HG02852 (cell line): ENCODE results near the gene BRS3.

Source experiments
- ATAC-seq: cut with Tn5 transposase; IDR thresholded peaks from one replicate; pipeline ENCODE4 v1.9.1; 2021; ENCODE audit warnings: mild to moderate bottlenecking, moderate library complexity; ENCODE audit not compliant: unreplicated experiment

The BRS3 gene

DNA sequence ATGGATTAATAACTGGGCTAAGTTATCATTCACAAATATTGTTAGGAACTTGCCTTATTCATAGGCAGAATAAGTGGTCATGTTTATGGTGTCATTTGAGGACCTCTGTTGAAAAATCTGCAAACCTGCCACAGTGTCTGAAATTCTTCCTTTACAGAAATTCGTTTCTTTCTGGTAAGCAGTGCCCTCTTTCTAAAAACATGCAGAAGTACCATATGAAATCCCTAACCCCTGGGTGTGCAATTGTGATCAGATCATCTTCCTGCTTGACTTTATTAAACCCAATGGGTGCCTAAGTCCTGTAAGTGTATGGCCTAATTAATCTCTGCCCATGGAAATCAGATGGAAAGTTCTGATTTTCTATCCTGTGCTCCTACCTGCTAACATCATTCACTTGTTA is 5.3 kb downstream of the BRS3 start:
- no peak for ATAC-seq

GRCh38 chrX:136495043-136495442 is 7.3 kb downstream of the BRS3 start:
- no peak for ATAC-seq

GRCh38 chrX:136496186-136496763 is 8.5 kb downstream of the BRS3 start:
- no peak for ATAC-seq

- ATAC-seq, result peak; percentile 80
Observed at GRCh38 chrX:136496764-136497555, 9.2 kb downstream of the BRS3 start.

DNA sequence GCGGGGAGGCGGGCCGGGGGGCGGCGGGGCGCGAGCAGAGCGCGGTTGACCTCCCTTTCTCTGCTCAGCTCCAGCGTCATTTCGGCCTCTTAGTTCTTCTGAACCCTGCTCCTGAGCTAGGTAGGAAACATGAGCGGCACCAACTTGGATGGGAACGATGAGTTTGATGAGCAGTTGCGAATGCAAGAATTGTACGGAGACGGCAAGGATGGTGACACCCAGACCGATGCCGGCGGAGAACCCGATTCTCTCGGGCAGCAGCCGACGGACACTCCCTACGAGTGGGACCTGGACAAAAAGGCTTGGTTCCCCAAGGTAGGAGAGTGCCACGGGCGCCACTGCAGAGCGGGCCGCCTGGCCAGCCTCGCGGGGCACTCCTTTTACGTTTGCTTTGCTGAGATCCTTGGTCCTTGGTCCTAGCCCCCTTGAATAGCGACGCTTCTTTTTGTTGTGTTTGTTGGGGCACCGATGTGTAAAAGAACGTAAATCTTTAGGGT is 9.9 kb downstream of the BRS3 start, which contains the start of gene HTATSF1:
HTATSF1 (plus strand) TSS at position 37 of the 497 bp plus-strand sequence; CDS start at position 130, 93 bp downstream.
- peak; percentile 7 for ATAC-seq

- ATAC-seq, result no peak
Observed at GRCh38 chrX:136519069-136519468, 31.3 kb downstream of the BRS3 start.

DNA sequence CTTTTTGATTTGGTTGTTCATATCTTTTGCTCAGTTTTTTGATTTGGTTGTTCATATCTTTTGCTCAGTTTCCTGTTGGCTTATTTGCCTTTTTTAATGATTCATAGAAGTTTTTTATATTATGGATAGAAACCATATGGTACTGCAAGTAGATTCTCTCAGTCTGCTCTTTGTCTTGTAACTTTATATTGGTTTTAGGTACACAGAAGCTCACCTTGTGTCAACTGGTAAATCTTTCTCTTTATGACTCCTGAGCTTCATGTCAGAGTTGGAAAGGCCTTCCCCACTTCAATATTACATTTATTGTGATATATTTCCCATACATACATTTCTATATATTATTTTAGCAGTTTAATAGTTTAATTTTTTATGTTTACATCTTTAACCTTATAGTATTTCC is 36.0 kb downstream of the BRS3 start:
- ATAC-seq, result no peak

GRCh38 chrX:136525738-136526606 is 38.2 kb downstream of the BRS3 start:
- no peak for ATAC-seq

DNA sequence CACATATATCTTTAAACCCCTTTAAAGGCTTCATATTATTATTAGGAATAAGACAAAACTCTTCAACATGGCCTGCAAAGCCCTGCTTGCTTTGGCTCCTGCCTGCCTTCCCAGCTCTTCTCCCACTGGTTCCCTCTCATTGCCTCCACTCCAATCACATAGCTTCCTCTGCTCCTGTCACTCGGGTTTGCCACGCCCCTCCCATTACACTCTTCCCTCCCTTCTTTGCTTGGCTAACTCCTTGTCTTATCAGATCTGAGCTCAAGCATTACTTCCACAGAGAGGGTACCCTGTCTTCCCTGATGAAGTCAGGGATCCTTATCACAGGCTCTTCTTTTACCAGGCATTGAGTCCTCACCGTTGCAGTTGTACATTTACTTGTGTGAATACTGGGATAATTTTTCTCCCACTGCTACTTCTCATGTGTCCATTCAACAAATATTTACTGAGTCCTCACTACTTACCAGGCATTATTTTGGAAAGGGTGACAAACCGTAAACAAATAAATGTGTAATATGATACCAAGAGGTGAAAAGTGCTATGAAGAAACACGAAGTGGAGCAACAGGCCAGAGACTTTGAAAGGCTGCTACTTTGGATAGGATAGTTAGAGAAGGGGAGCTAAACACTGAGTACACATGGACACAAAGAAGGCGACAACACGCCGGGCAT is 41.0 kb downstream of the BRS3 start:
- no peak for ATAC-seq

GRCh38 chrX:136529795-136530194 is 42.0 kb downstream of the BRS3 start:
- ATAC-seq, result no peak

DNA sequence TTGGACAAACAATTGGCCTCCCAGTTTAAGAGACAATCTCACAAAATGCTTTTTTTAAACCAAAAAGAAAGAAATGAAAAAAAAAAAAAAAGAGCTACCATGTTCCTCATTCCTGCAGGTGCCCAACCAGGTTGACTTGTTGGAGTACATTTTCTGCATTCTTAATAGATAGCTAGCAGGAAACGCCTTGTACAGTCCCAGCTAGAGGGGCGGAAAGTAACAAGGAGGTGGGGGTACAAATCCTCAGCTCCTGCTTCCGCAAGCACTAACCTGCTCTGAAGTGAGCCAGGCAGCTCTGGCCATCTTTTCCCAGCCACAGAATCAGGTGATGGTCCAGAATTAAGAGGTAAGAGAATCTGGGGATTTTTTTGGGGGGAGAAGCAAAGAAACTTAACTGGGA is 44.2 kb downstream of the BRS3 start, which contains the start of gene VGLL1:
VGLL1 (plus strand) TSS at position 265 of the 400 bp plus-strand sequence. CDS start 3,806 bp downstream, outside the sequence.
- no peak for ATAC-seq

GRCh38 chrX:136534131-136534530 is 46.4 kb downstream of the BRS3 start:
- no peak for ATAC-seq

DNA sequence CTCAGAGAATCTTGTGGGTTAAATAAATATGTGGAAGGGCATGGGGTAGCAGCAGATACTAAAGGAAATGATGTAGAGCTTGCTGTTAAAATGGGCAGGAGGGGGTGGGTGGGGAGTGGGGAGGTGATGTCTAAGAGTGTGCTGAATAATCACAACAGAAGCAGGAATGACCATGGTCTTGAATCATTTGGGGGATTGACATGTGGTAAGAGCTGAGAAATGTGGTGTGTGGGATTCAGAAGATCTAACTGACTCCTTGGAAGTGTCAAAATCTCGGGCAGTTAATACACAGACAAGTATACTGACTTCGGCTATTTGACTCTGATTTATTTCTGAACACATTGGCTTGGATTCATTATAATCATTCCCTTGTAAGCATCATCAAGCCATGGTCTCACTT is 51.1 kb downstream of the BRS3 start:
- no peak for ATAC-seq

GRCh38 chrX:136540226-136540625 is 52.5 kb downstream of the BRS3 start:
- no peak for ATAC-seq

- no peak for ATAC-seq
Observed at GRCh38 chrX:136541294-136541693, 53.5 kb downstream of the BRS3 start.

GRCh38 chrX:136542281-136542680 is 54.5 kb downstream of the BRS3 start:
- no peak for ATAC-seq
